Hepatocyte (in vitro differentiated cells): ENCODE results near the gene SV2C. TPM values are rescaled to one million over a fixed set of nuclear protein-coding genes. Genes with fewer than 3 reads are reported as not detected.

Experiments
- DNase-seq: peaks from one replicate; pipeline ENCODE4 v3.0.0-alpha.2; 2016; ENCODE audit warnings: low spot score
- H2AFZ ChIP-seq: fragments of 200-600 bp; sonication (generic); 2 replicates; pipeline ENCODE4 v1.6.0; 2016; ENCODE audit warnings: antibody characterized with exemption, mild to moderate bottlenecking
- H3K27ac ChIP-seq: fragments of 200-600 bp; sonication (generic); 2 replicates; pipeline ENCODE4 v1.5.1; 2016; ENCODE audit warnings: mild to moderate bottlenecking
- H3K27me3 ChIP-seq: fragments of 200-600 bp; sonication (generic); 2 replicates; pipeline ENCODE4 v1.6.1; 2016
- H3K36me3 ChIP-seq: fragments of 200-600 bp; sonication (generic); replicated peaks from 2 replicates; pipeline ENCODE4 v1.5.1; 2016; ENCODE audit warnings: low read depth; ENCODE audit not compliant: insufficient read depth
- H3K4me1 ChIP-seq: fragments of 200-600 bp; sonication (generic); 2 replicates; pipeline ENCODE4 v1.5.1; 2016; ENCODE audit warnings: mild to moderate bottlenecking, moderate library complexity; ENCODE audit not compliant: insufficient read depth
- H3K4me2 ChIP-seq: fragments of 200-600 bp; sonication (generic); 2 replicates; pipeline ENCODE4 v1.6.0; 2016
- H3K4me3 ChIP-seq: fragments of 200-600 bp; sonication (generic); 2 replicates; pipeline ENCODE4 v1.5.1; 2016; ENCODE audit warnings: mild to moderate bottlenecking
- H3K79me2 ChIP-seq: fragments of 200-600 bp; sonication (generic); 2 replicates; pipeline ENCODE4 v1.6.0; 2017; ENCODE audit warnings: mild to moderate bottlenecking
- H3K9me2 ChIP-seq: fragments of 200-600 bp; sonication (generic); replicated peaks from 2 replicates; pipeline ENCODE4 v1.6.0; 2017; ENCODE audit warnings: mild to moderate bottlenecking; ENCODE audit not compliant: insufficient read depth
- H3K9me3 ChIP-seq: fragments of 200-600 bp; sonication (generic); 2 replicates; pipeline ENCODE4 v1.5.1; 2016; ENCODE audit warnings: low read depth, mild to moderate bottlenecking
- H4K20me1 ChIP-seq: fragments of 200-600 bp; sonication (generic); 2 replicates; pipeline ENCODE4 v1.6.0; 2016; ENCODE audit warnings: mild to moderate bottlenecking; ENCODE audit not compliant: insufficient read depth, poor library complexity, severe bottlenecking
- CTCF ChIP-seq: fragments of 200-600 bp; sonication (generic); IDR thresholded peaks from 2 replicates; pipeline ENCODE4 v1.5.1; 2016; ENCODE audit warnings: antibody characterized with exemption, mild to moderate bottlenecking; ENCODE audit not compliant: poor library complexity
- EZH2 ChIP-seq: fragments of 200-600 bp; sonication (generic); IDR thresholded peaks from 2 replicates; pipeline ENCODE4 v1.6.1; 2016; ENCODE audit warnings: antibody characterized with exemption, mild to moderate bottlenecking, borderline replicate concordance
- EZH2phosphoT487 ChIP-seq: fragments of 200-600 bp; sonication (generic); IDR thresholded peaks from one replicate; pipeline ENCODE4 v1.6.1; 2018; ENCODE audit warnings: antibody characterized with exemption, mild to moderate bottlenecking, low read depth, moderate library complexity; ENCODE audit not compliant: unreplicated experiment, severe bottlenecking
- WGBS: methylation state at CpG from one replicate; pipeline ENCODE4 v1.1.6; 2016; ENCODE audit warnings: low lambda C conversion rate; ENCODE audit errors: missing lambda C conversion rate; 5-methylcytosine and 5-hydroxymethylcytosine counted together
- polyA plus RNA-seq: library from polyadenylated mRNA; unstranded; fragments of >200 nt; fragmentation: Nextera tagmentation; extraction: Ambion mirVana; gene quantifications from 2 replicates; pipeline ENCODE4 v1.2.1, GENCODE V29; 2016
- total RNA-seq: library from RNA; depleted of rRNA; stranded (reverse); fragments of >200 nt; gene quantifications from 2 replicates; pipeline ENCODE4 v1.2.3, GENCODE V29; 2014

The SV2C gene
- total and polyA plus RNA-seq, 2 experiments from 2014 or later: under 0.01 to 0.05 TPM

GRCh38 chr5:76111477-76112174 lies 28.4 kb downstream of the SV2C start:
- Histone ChIP-seq H3K27me3 (peaks cover 13% of the 10 kb centered on the region), H2AFZ (no peak overlapping the region), H3K4me1 (no peaks in the 10 kb centered on the region), H3K9me2 (no peaks in the 10 kb centered on the region), H3K9me3 (no peaks in the 10 kb centered on the region), H4K20me1 (no peaks in the 10 kb centered on the region), H3K27ac (no peak overlapping the region), H3K36me3 (no peaks in the 10 kb centered on the region), H3K79me2 (no peaks in the 10 kb centered on the region), H3K4me3 (no peak overlapping the region), H3K4me2 (no peak overlapping the region)
- no peak for DNase-seq
- no peak for TF ChIP-seq EZH2phosphoT487
- TF ChIP-seq CTCF: no peak
- no peak for TF ChIP-seq EZH2
- WGBS: 83% methylated on average over 7 of the region's 7 CpGs

GRCh38 chr5:76113103-76113502 lies 29.9 kb downstream of the SV2C start:
- H3K27ac ChIP-seq: no peak overlapping the region
- H3K4me2 ChIP-seq: no peak overlapping the region
- H3K79me2 ChIP-seq: no peaks in the 10 kb centered on the region
- peaks cover 13% of the 10 kb centered on the region for H3K27me3 ChIP-seq
- no peaks in the 10 kb centered on the region for H3K4me1 ChIP-seq
- H3K9me2 ChIP-seq: no peaks in the 10 kb centered on the region
- no peak overlapping the region for H2AFZ ChIP-seq
- H3K36me3 ChIP-seq: no peaks in the 10 kb centered on the region
- no peak for DNase-seq
- H3K9me3 ChIP-seq: no peaks in the 10 kb centered on the region
- H3K4me3 ChIP-seq: no peak overlapping the region
- no peak for TF ChIP-seq EZH2
- TF ChIP-seq CTCF: no peak
- TF ChIP-seq EZH2phosphoT487: no peak
- H4K20me1 ChIP-seq: no peaks in the 10 kb centered on the region
- WGBS: 93% methylated on average over 4 of the region's 4 CpGs

GRCh38 chr5:76114179-76114851 lies 31.1 kb downstream of the SV2C start:
- Histone ChIP-seq H3K36me3 (no peaks in the 10 kb centered on the region), H3K79me2 (no peaks in the 10 kb centered on the region), H2AFZ (no peak overlapping the region), H4K20me1 (no peaks in the 10 kb centered on the region), H3K4me1 (no peaks in the 10 kb centered on the region), H3K27ac (no peak overlapping the region), H3K27me3 (peaks cover 13% of the 10 kb centered on the region), H3K4me3 (no peak overlapping the region), H3K4me2 (peak overlapping the region; percentile 46), H3K9me2 (no peaks in the 10 kb centered on the region), H3K9me3 (no peaks in the 10 kb centered on the region)
- DNase-seq: no peak
- TF ChIP-seq CTCF (no peak), EZH2phosphoT487 (no peak), EZH2 (no peak)
- WGBS: 54% methylated on average over 5 of the region's 5 CpGs
